Sigmoid colon (tissue), 4 donors: Measurements from ENCODE around the gene CNMD.

Experiments used
- EP300 ChIP-seq, 4 donors: sonication (generic); formaldehyde crosslinking; IDR thresholded peaks; one replicate each; pipeline ENCODE4 v1.6.1; 2017; ENCODE audit warnings: antibody characterized with exemption in 4 of 4
- TF ChIP-seq, protein P1 (sequence below), 4 experiments: fragments of 450-650 bp in 3 of 4; fragments of 200-600 bp in 1 of 4; IDR thresholded peaks; one replicate each; pipeline ENCODE4 v1.5.1; 2016 to 2019; ENCODE audit warnings: antibody characterized with exemption in 4 of 4, mild to moderate bottlenecking in 3 of 4, moderate library complexity in 2 of 4

DNA sequence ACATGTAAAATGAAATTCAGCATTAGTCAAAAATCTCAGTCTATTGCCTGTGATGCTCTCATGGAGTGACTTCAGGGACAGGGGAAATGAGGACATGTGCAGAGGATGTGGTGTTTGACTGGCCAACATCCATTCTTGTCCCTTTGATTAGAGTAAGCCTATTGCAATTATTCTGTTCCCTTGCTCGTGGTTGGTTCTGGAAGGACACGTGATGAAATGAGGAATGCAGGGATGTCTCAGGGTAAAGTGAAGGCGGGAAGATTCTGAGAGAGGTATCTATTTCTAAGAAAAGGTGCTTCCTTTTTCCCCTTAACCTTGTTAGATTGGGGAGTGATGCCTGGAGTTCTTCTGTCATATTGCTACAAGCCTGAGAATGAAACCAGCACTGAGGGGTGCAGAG, 37.1 kb upstream of the CNMD start:
- TF ChIP-seq, protein P1, sequence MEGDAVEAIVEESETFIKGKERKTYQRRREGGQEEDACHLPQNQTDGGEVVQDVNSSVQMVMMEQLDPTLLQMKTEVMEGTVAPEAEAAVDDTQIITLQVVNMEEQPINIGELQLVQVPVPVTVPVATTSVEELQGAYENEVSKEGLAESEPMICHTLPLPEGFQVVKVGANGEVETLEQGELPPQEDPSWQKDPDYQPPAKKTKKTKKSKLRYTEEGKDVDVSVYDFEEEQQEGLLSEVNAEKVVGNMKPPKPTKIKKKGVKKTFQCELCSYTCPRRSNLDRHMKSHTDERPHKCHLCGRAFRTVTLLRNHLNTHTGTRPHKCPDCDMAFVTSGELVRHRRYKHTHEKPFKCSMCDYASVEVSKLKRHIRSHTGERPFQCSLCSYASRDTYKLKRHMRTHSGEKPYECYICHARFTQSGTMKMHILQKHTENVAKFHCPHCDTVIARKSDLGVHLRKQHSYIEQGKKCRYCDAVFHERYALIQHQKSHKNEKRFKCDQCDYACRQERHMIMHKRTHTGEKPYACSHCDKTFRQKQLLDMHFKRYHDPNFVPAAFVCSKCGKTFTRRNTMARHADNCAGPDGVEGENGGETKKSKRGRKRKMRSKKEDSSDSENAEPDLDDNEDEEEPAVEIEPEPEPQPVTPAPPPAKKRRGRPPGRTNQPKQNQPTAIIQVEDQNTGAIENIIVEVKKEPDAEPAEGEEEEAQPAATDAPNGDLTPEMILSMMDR (IDR thresholded peaks at IDR 0.05): no peak
- TF ChIP-seq EP300 (IDR thresholded peaks at IDR 0.05): no peak
